ENCODE data around the gene RELA. TPM values are rescaled to one million over a fixed set of nuclear protein-coding genes. Genes with fewer than 3 reads are reported as not detected.

The RELA gene
- total and polyA plus RNA-seq, 10 of the 15 experiments (the other 5 are each of a cell fraction or from before 2014, with no cell fraction given) = 5.1 to 56.4 (median 34.2) TPM

- TF ChIP-seq MAX (IDR thresholded peaks at IDR 0.05; ENCODE audit: low read depth, low read length) (0 out of 2 replicates have a peak, but pooled peaks have one; percentile 38), CBFB (IDR thresholded peaks at IDR 0.05; ENCODE audit: low read depth) (peak; percentile 33; the same call in 1 of the 2 replicates), USF2 (IDR thresholded peaks at IDR 0.05; ENCODE audit: borderline replicate concordance, low read depth, low read length) (no peak; the same call in 1 of the 2 replicates), ASH2L (IDR thresholded peaks at IDR 0.05; ENCODE audit: borderline replicate concordance, low read depth) (no peak), BCLAF1 (IDR thresholded peaks at IDR 0.05) (no peak), BMI1 (IDR thresholded peaks at IDR 0.05; ENCODE audit: borderline replicate concordance) (no peak), NFIC (IDR thresholded peaks at IDR 0.05; ENCODE audit: low read depth, low read length) (no peak), MLLT1 (IDR thresholded peaks at IDR 0.05) (peak; percentile 100), SIN3A (IDR thresholded peaks at IDR 0.05; ENCODE audit: low read depth, low read length) (peak; percentile 91), SMARCA5 (IDR thresholded peaks at IDR 0.05) (no peak), WRNIP1 (IDR thresholded peaks at IDR 0.05; ENCODE audit: borderline replicate concordance, low read depth, low read length) (0 out of 2 replicates have a peak, but pooled peaks have one; percentile 94), NKRF (conservative IDR thresholded peaks at IDR 0.05) (no peak; the same call in none of the 2 replicates), STAT1 (conservative IDR thresholded peaks at IDR 0.05) (no peak), CHD4 (IDR thresholded peaks at IDR 0.05) (no peak), RAD51 (IDR thresholded peaks at IDR 0.05) (peak; percentile 83), TAF1 (IDR thresholded peaks at IDR 0.05; ENCODE audit: borderline replicate concordance, low read depth, low read length) (peak; percentile 42; the same call in 1 of the 2 replicates), ZBED1 (IDR thresholded peaks at IDR 0.05; ENCODE audit: borderline replicate concordance) (0 out of 2 replicates have a peak, but pooled peaks have one; percentile 23), FOXK2 (IDR thresholded peaks at IDR 0.05) (peak; percentile 69; the same call in 1 of the 2 replicates), MEF2B (IDR thresholded peaks at IDR 0.05; ENCODE audit: partially characterized antibody, poor library complexity, severe bottlenecking) (no peak), TCF12 (IDR thresholded peaks at IDR 0.05; ENCODE audit: low read depth, low read length) (0 out of 2 replicates have a peak, but pooled peaks have one; percentile 28)
Measured at GRCh38 chr11:65615229-65615949, 47.3 kb downstream of the RELA start, which contains the start of gene PCNX3 (continued).
